ENCODE results near the gene ANKIB1. TPM values are rescaled to one million over a fixed set of nuclear protein-coding genes. Genes with fewer than 3 reads are reported as not detected.
"Not testable (repeated sequence)": the region's sequence is repeated elsewhere in the genome, so short reads cannot be mapped to it uniquely, and the experiment has no call there.

Gene ANKIB1
- polyA plus RNA-seq, 1 donor (not counting 4 experiments of a cell fraction or from before 2014, with no cell fraction given): 37.0 TPM

DNA sequence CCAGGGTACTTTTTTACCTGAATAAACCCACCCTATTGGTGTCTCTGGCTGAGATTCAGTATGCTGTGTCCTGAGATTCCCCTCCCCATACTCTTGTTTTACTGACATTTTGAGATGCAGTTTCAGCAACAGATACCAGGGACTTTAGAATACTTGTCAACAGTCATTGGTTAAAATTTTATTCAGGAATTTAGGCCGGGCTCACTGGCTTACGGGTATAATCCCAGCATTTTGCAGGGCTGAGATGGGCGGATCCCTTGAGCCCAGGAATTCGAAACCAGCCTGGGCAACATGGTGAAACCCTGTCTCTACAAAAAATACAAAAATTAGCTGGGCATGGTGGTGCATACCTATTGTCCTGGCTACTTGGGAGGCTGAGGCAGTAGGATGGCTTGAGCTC, 111.5 kb downstream of the ANKIB1 start:
- TF ChIP-seq EZH2 (IDR thresholded peaks at IDR 0.05; ENCODE audit: low read length): no peak
- TF ChIP-seq, protein P1, sequence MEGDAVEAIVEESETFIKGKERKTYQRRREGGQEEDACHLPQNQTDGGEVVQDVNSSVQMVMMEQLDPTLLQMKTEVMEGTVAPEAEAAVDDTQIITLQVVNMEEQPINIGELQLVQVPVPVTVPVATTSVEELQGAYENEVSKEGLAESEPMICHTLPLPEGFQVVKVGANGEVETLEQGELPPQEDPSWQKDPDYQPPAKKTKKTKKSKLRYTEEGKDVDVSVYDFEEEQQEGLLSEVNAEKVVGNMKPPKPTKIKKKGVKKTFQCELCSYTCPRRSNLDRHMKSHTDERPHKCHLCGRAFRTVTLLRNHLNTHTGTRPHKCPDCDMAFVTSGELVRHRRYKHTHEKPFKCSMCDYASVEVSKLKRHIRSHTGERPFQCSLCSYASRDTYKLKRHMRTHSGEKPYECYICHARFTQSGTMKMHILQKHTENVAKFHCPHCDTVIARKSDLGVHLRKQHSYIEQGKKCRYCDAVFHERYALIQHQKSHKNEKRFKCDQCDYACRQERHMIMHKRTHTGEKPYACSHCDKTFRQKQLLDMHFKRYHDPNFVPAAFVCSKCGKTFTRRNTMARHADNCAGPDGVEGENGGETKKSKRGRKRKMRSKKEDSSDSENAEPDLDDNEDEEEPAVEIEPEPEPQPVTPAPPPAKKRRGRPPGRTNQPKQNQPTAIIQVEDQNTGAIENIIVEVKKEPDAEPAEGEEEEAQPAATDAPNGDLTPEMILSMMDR (optimal IDR thresholded peaks at IDR 0.05 in 1 of 3, IDR thresholded peaks at IDR 0.05 in 1 of 3, conservative IDR thresholded peaks at IDR 0.05 in 1 of 3; ENCODE audit: extremely low read depth in 1 of 3, insufficient read depth in 2 of 3, low read length in 3 of 3): no peak
- H4K20me1 ChIP-seq (ENCODE audit: control insufficient read depth, extremely low read depth, insufficient read depth, low read length): no peaks in the 10 kb centered on the region
- H3K36me3 ChIP-seq (ENCODE audit: control insufficient read depth in 2 of 2, extremely low read depth in 1 of 2, insufficient read depth in 2 of 2, low read length in 2 of 2): peaks cover 0 to 4% of the 10 kb centered on the region in 2 experiments
- H3K4me3 ChIP-seq (ENCODE audit: control insufficient read depth in 2 of 3, extremely low read depth in 1 of 3, insufficient read depth in 2 of 3, low read depth in 1 of 3, low read length in 3 of 3): no peak overlapping the region
- H3K9me1 ChIP-seq (ENCODE audit: control insufficient read depth, extremely low read depth, insufficient read depth, low read length): no peaks in the 10 kb centered on the region
- H3K9me3 ChIP-seq (ENCODE audit: control insufficient read depth, low read depth, low read length): no peaks in the 10 kb centered on the region
- DNase-seq (ENCODE audit: low read depth, low spot score) (no peak), FAIRE-seq (no peak)
- no peaks in the 10 kb centered on the region for H3K79me2 ChIP-seq (ENCODE audit: control insufficient read depth, insufficient read depth, low read length)
- no peaks in the 10 kb centered on the region for H3K27me3 ChIP-seq (ENCODE audit: control insufficient read depth, extremely low read depth, insufficient read depth, low read length)
- H3K4me1 ChIP-seq (ENCODE audit: control insufficient read depth, extremely low read depth, insufficient read depth, low read length): no peaks in the 10 kb centered on the region
- no peak overlapping the region for H3K27ac ChIP-seq (ENCODE audit: control insufficient read depth, insufficient read depth, low read length)
- H2AFZ ChIP-seq (ENCODE audit: control insufficient read depth, low read length): no peak overlapping the region
- no peak overlapping the region for H3K4me2 ChIP-seq (ENCODE audit: control insufficient read depth, extremely low read depth, insufficient read depth, low read depth, low read length)
- dilution Hi-C loops (cut with MboI; ENCODE audit: extremely low pct_ligation_motif_present, low sequenced_read_pairs): no loop called here
- H3K9ac ChIP-seq (ENCODE audit: control insufficient read depth, extremely low read depth, insufficient read depth, low read length): no peak overlapping the region

DNA sequence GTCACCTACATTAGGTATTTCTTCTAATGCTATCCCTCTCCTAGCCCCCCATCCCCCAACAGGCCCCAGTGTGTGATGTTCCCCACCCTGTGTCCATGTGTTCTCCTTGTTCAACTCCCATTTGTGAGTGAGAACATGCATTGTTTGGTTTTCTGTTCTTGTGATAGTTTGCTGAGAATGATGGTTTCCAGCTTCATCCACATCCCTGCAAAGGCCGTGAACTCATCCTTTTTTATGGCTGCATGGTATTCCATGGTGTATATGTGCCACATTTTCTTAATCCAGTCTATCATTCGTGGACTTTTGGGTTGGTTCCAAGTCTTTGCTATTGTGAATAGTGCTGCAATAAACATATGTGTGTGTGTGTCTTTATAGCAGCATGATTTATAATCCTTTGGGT, 113.4 kb downstream of the ANKIB1 start:
- H3K4me2 ChIP-seq (ENCODE audit: control insufficient read depth, extremely low read depth, insufficient read depth, low read depth, low read length); H3K9ac ChIP-seq (ENCODE audit: control insufficient read depth, extremely low read depth, insufficient read depth, low read length); H3K36me3 ChIP-seq (ENCODE audit: control insufficient read depth in 2 of 2, extremely low read depth in 1 of 2, insufficient read depth in 2 of 2, low read length in 2 of 2); H3K4me3 ChIP-seq (ENCODE audit: control insufficient read depth in 2 of 3, extremely low read depth in 1 of 3, insufficient read depth in 2 of 3, low read depth in 1 of 3, low read length in 3 of 3); H3K9me1 ChIP-seq (ENCODE audit: control insufficient read depth, extremely low read depth, insufficient read depth, low read length); FAIRE-seq; H4K20me1 ChIP-seq (ENCODE audit: control insufficient read depth, extremely low read depth, insufficient read depth, low read length); H3K79me2 ChIP-seq (ENCODE audit: control insufficient read depth, insufficient read depth, low read length); H3K27me3 ChIP-seq (ENCODE audit: control insufficient read depth, extremely low read depth, insufficient read depth, low read length); dilution Hi-C loops (cut with MboI; ENCODE audit: extremely low pct_ligation_motif_present, low sequenced_read_pairs); DNase-seq (ENCODE audit: low read depth, low spot score); H3K9me3 ChIP-seq (ENCODE audit: control insufficient read depth, low read depth, low read length); H2AFZ ChIP-seq (ENCODE audit: control insufficient read depth, low read length); H3K27ac ChIP-seq (ENCODE audit: control insufficient read depth, insufficient read depth, low read length); H3K4me1 ChIP-seq (ENCODE audit: control insufficient read depth, extremely low read depth, insufficient read depth, low read length): not testable (repeated sequence)

DNA sequence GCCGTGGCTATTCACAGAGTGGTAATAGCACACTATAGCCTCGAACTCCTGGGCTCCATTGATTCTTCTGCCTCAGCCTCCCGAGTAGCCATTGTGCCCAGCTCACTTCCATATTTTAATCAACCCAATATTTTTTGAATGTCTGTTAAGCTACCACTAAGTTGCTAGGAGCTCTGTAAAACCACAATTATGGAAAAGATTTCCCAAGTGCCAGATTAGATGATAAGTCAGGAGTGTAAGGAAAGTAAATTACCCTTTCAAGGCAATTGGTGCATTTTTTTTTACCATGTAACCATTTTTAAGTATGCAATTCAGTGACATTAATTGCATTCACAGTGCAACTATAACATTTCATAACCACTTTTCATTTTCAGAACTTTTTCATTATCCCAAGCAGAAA, 114.0 kb downstream of the ANKIB1 start:
- no peaks in the 10 kb centered on the region for H3K4me1 ChIP-seq (ENCODE audit: control insufficient read depth, extremely low read depth, insufficient read depth, low read length)
- no peaks in the 10 kb centered on the region for H3K79me2 ChIP-seq (ENCODE audit: control insufficient read depth, insufficient read depth, low read length)
- FAIRE-seq: no peak
- H3K4me3 ChIP-seq (ENCODE audit: control insufficient read depth in 2 of 3, extremely low read depth in 1 of 3, insufficient read depth in 2 of 3, low read depth in 1 of 3, low read length in 3 of 3): no peak overlapping the region
- dilution Hi-C loops (cut with MboI; ENCODE audit: extremely low pct_ligation_motif_present, low sequenced_read_pairs): no loop called here
- H3K4me2 ChIP-seq (ENCODE audit: control insufficient read depth, extremely low read depth, insufficient read depth, low read depth, low read length): no peak overlapping the region
- no peak overlapping the region for H2AFZ ChIP-seq (ENCODE audit: control insufficient read depth, low read length)
- no peak overlapping the region for H3K27ac ChIP-seq (ENCODE audit: control insufficient read depth, insufficient read depth, low read length)
- no peaks in the 10 kb centered on the region for H3K9me3 ChIP-seq (ENCODE audit: control insufficient read depth, low read depth, low read length)
- no peaks in the 10 kb centered on the region for H3K9me1 ChIP-seq (ENCODE audit: control insufficient read depth, extremely low read depth, insufficient read depth, low read length)
- TF ChIP-seq, protein P1 (optimal IDR thresholded peaks at IDR 0.05 in 1 of 3, IDR thresholded peaks at IDR 0.05 in 1 of 3, conservative IDR thresholded peaks at IDR 0.05 in 1 of 3; ENCODE audit: extremely low read depth in 1 of 3, insufficient read depth in 2 of 3, low read length in 3 of 3): no peak
- no peak for TF ChIP-seq EZH2 (IDR thresholded peaks at IDR 0.05; ENCODE audit: low read length)
- no peak for DNase-seq (ENCODE audit: low read depth, low spot score)
- H3K9ac ChIP-seq (ENCODE audit: control insufficient read depth, extremely low read depth, insufficient read depth, low read length): no peak overlapping the region
- peaks cover 4 to 7% of the 10 kb centered on the region in 2 experiments for H3K36me3 ChIP-seq (ENCODE audit: control insufficient read depth in 2 of 2, extremely low read depth in 1 of 2, insufficient read depth in 2 of 2, low read length in 2 of 2)
- H3K27me3 ChIP-seq (ENCODE audit: control insufficient read depth, extremely low read depth, insufficient read depth, low read length): no peaks in the 10 kb centered on the region
- H4K20me1 ChIP-seq (ENCODE audit: control insufficient read depth, extremely low read depth, insufficient read depth, low read length): no peaks in the 10 kb centered on the region
